Stimulated activated CD4-positive, alpha-beta T cell treated with anti-CD3 and anti-CD28 coated beads, Interleukin-1b, Interleukin-23, amount 100 ng/mL, for 4 hours (primary cell): ENCODE results near the gene CNTLN.

ENCODE experiments used
- DNase-seq, 2 donors: peaks; one replicate each; pipeline ENCODE4 v3.0.0-alpha.2; 2020; ENCODE audit warnings: low read depth in 2 of 2

The CNTLN gene, protein sequence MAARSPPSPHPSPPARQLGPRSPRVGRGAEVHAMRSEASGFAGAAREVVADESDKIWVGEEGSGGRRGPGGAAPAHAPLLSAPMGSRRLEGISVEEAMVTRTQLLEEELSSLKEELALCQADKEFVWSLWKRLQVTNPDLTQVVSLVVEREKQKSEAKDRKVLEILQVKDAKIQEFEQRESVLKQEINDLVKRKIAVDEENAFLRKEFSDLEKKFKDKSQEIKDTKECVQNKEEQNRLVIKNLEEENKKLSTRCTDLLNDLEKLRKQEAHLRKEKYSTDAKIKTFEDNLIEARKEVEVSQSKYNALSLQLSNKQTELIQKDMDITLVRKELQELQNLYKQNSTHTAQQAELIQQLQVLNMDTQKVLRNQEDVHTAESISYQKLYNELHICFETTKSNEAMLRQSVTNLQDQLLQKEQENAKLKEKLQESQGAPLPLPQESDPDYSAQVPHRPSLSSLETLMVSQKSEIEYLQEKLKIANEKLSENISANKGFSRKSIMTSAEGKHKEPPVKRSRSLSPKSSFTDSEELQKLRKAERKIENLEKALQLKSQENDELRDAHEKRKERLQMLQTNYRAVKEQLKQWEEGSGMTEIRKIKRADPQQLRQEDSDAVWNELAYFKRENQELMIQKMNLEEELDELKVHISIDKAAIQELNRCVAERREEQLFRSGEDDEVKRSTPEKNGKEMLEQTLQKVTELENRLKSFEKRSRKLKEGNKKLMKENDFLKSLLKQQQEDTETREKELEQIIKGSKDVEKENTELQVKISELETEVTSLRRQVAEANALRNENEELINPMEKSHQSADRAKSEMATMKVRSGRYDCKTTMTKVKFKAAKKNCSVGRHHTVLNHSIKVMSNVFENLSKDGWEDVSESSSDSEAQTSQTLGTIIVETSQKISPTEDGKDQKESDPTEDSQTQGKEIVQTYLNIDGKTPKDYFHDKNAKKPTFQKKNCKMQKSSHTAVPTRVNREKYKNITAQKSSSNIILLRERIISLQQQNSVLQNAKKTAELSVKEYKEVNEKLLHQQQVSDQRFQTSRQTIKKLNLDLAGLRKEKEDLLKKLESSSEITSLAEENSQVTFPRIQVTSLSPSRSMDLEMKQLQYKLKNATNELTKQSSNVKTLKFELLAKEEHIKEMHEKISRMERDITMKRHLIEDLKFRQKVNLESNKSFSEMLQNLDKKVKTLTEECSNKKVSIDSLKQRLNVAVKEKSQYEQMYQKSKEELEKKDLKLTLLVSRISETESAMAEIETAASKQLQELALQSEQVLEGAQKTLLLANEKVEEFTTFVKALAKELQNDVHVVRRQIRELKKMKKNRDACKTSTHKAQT (N-terminal part only)

DNA sequence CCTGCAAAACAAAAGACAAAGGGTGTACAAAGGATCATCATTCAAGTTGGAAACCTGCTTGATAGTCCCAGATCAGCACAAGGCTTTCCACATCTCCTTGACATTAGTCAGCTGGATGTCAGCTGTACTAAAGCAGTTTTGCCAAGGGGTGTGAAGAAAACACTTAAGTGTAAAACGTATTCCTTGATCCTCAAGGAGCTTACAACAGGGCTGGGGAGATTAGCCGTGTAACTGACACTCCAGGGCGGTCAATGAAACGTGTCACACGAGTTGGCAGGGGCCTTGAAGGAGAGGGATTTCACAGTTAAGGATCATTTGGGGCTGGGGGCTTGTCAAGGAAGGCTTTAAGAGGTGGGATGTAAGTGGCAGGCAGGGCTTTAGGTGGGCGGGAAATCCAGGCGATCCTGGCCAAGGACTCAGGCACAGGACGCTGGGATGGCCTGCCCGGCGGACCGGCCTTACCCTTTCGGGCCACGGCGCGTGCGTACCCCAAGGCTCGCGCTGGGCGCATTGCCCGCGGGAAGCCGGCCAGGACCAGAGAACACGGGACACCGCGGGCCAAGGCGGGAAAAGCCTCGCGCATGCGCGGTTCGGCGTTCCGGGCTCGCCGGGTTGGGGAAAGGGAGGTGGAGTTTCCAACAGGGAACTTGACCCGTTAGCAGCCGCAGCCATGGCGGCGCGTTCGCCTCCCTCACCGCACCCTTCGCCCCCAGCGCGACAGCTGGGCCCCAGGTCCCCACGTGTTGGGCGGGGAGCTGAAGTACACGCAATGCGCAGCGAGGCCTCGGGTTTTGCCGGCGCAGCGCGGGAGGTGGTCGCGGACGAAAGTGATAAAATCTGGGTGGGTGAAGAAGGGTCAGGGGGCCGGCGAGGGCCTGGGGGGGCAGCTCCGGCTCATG lies at the start of gene CNTLN:
TSS of gene CNTLN (plus strand) at position 645 of the 899 bp plus-strand sequence. CDS start at position 671, 26 bp downstream.
- DNase-seq: peak in 1 of 2 donors; percentile 64

DNA sequence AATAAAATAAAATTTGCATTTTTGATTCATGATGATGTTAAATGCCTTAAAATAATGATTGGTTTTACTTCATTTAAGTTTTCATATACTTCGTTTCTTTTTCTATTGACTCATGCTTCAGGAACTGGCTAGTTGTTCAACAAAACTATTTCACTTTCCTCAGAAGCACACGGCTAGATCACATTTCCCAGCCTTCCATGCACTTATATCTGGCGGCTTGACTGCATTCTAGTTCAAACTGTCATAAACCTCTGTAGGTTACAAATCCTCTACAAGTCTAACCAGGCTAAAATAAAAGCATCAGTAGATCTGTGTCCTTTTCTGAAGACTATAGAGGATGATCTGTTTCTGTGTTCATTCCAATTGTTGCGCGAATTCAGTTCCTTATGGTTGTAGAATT lies 46.3 kb upstream of the CNTLN start:
- no peak for DNase-seq

DNA sequence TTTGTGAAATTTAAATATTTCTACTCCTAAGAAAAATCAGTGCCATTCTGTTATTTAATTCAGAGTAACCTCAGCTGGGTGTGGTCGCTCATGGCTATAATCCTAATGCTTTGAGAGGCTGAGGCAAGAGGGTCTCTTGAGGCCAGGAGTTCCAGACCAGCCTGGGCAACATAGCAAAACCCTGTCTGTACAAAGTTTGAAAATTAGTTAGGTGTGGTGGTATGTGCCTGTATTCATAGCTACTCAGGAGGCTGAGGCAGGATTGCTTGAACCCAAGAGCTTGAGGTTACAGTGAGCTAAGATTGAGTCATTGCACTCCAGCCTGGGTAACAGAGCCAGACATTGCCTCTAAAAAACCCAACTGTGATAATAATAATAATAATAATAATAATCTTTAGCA lies 44.8 kb upstream of the CNTLN start:
- no peak for DNase-seq

DNA sequence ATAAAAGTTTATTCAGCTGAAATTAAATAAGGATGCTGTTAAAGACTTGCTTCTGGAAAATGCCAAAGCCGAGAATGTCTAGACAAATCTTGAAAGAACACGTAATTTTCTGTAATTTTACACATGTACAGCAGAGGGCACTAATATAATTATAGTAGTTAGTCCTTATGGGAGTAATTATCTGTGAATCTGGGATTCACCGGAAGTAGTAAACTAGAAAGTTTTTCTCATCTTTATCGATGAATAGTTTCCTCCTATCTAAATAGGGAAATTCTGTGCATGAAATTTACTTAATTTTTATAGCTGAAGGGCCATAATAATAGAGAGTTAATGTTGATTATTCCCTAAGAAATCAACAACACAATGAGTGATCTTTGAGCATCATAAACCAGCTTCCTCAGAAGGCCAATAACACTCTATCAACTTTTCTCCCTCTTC lies 18.4 kb upstream of the CNTLN start:
- no peak for DNase-seq

DNA sequence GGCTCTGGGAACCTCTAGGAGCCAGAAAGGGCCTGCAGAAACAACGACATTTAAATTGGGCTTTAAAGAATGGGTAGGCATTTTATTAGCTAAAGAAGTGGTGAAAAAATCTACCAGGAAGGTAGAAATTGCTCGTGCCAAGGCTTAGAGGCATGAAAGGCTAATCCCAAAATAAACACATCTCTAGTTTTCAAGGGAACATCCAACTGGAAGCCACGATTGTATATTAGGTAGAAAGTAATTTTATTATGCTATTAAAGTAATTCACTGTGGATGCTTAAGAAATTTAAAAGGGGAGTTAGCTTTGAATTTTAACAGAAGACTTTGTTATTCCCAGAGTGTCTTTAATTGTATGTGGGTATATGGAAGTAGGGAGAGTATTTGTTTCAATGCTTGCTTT lies 17.5 kb upstream of the CNTLN start:
- DNase-seq: no peak

DNA sequence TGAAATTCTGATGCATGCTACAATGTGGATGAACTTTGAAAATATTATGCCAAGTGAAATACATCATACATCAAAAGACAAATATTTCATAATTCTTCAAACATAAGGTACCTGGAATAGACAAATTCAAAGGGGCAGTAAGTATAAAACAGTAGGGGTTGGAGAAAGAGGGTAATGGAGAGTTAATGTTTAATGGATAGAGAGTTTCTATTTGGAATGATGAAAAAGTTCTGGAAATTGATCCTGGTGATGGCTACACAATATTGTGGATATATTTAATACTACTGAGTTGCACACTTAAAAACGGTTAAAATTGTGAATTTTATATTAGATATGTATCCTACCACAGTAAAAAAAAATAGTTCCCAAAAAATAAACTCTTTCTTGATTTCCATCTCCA lies 14.6 kb upstream of the CNTLN start:
- DNase-seq: no peak

DNA sequence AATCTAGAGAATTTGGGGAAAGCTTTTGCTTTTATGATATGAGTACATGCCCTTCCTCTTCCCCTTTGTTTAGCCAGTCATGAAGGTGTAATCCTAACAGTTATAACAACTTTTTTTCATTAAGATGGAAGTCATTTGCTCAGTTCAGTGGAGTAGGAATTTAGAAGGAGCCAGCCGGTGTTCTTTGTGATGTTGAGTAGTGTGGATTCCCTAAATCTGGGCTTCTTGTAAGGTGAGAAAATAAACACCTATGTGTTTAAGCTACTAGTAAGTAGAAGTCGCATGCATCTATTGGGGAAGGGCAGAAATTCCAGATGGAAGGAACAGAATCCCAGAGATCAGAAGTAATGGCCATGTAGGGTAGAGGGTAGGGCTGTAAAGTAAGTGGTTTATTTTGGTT lies 13.6 kb upstream of the CNTLN start:
- no peak for DNase-seq

DNA sequence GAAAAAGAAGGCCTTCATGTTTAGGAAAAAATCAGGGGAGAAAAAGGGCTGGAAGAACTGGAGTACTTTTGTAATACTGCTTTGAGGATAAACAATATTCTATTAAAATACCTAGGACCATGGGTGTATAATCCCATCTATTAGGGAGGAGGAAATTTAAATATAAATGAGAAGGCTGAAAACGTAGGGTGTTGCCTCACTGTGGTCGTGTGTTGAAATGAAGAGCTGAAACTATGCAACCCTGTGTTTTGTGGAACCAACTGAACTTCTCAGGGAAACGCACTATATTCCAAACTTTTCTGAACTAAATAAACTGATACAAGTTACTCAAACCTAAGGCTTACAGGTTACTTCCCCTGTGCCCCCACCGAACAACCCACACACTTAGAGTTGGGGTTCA lies 4.5 kb upstream of the CNTLN start:
- DNase-seq: no peak

DNA sequence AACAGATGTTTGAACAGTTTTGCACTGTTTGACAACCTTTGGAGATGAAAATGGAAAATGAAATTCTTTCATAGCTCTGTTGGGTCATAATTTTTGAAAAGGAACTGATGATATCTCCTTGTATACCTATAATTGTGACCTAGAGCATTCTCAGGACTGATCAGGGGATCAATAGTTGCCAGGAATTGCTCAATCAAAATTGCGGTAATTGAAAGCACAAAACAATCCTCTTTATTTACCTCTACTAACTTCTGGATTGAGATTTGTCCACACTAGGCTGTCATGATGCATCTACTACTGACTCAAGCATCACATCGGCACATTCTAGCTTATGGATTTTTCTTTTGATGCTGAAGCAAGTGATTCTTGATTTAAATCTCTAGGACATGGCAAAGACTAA lies 4.1 kb upstream of the CNTLN start:
- DNase-seq: no peak

DNA sequence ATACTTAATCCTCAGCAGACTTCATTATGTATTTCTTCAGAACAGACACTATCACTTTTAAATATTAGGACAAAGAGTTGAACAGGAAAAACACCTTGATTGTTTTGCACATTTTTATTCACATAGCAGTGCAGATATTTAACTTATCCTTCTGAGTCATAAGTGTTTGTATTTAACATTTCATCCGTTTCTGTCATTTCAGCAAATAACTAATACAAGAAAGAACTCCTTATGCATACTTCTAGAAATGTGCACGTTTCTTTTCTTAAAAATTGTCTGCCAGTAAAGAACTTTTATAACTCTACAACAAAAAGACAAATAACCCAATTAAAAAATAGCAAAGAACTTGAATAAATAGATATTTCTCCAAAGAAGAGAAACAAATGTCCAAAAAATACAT lies 3.3 kb upstream of the CNTLN start:
- no peak for DNase-seq

DNA sequence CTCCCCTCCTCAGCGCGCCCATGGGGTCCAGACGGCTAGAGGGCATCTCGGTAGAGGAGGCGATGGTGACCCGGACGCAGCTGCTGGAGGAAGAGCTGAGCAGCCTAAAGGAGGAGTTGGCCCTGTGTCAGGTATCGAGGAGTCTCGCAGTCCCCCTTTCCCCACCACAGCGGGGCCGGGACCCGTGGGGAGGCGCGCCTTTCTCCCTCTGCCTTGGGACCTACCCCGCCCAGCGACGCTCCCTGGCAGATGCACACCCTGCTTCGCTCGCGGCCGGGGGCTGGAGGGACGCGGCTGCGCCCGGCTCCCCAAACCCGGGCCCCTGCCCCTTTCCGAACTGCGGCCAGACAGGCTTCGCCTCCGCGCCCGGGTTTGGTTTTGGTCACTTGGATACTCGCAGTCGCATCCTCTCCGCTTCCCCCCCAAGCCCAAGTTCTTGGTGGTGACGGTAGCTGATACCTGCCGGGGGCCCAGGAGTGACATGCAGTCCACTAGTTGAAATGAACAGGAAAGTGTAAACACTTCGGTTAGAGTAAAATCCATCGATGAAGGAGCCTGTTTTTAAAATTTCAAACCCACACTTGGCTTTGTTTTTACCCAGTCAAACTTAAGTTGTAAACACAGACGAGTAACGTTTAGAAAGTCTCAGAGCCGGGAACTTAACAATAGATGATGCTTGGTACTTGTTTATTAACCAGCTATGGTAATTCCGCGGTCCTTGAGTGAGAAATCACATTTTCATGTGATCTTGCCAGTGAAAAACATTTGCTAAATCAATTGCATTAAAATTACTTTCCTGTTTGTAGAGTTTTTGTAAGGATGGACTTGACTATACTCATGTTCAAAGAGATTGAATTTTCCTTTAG lies 688 bp downstream of the CNTLN start:
- peak in 1 of 2 donors; percentile 5 for DNase-seq

DNA sequence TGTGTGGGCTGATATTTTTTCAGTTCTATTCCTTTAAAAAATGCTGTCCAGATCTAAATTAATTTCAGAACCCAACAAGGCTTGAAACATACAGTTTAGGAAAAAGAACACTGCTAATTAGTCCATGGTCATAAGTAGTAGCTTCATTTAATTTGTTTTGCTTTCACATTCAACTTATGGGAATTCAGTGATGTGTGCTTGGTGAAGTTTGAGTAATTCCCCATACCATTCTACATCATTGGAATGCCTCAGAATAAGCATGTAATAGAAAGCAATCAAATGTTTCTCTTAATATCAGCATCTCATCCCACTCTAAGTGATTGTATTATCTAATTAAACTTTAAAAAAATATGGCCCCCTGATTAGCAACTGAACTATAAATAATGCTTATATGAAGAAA lies 2.7 kb downstream of the CNTLN start:
- no peak for DNase-seq

DNA sequence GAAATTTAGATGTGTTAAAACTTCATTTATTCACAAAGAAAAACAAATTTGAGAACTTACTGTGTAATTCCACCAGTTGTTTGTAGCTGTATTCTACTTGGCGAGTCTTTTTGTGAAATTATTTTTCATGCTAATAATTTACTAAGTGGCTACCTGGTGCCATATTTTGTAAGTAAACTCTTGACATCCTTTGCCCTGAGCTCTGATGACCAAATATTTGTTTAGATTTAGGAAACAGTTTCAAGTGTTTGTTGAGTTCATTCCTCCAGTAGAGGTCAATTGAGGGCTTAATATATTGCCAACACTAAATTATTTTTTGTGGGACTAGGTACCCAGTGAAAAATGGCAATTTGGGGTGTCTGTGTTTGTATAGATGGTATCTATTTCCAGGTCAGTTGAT lies 3.7 kb downstream of the CNTLN start:
- no peak for DNase-seq

DNA sequence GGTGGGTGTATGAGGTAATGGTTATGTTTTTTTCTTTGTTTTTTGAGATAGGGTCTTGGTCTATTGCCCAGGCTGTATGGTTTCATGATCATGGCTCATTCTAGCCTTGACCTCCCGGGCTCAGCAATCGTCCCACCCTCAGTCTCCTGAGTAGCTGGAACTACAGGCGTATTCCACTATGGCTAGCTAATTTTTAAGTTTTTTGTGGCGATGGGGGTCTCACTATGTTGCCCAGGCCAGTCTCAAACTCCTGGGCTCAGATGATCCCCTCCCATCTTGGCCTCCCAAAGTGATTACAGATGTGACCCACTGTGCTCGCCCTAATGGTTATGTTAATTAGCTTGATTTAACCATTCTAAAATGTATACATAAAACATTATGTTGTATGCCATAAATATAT lies 5.6 kb downstream of the CNTLN start:
- DNase-seq: no peak

DNA sequence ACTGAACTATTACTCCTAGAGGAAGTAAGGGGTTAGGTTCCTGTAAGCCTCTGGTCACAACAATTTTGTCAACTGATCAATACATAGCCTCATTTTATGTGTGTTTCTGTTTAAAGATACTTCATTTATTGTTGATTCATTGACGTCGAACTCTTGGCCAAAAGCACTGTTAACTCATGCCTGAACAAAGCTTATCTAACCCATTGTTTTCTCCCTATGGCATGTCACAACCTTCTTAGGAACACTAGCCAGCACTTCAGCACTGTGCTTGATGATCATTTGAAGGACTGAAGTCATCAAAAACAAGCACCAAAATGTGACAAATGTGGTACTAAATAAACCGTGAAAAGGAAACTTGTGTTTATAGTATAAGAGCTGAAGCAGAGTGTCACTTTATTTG lies 13.5 kb downstream of the CNTLN start:
- DNase-seq: no peak

DNA sequence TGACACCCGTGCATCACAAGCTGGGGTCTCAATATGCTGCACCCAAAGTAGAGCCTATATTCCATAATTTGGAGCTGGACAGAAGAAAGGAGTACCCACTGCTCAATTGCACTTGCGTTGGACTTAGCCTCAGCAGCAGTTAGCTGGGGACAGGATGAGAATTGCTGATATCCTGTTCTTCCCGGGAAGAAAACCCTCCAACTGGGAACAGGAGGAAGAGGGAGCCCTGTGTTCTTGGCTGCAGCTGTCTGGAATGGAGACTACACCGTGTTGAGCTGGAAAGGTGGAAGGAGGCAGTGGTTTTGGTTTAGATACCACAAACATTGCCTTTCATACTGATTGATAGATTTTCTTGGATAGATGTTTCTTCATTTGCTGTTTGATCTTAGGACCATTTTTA lies 24.6 kb downstream of the CNTLN start:
- no peak for DNase-seq

DNA sequence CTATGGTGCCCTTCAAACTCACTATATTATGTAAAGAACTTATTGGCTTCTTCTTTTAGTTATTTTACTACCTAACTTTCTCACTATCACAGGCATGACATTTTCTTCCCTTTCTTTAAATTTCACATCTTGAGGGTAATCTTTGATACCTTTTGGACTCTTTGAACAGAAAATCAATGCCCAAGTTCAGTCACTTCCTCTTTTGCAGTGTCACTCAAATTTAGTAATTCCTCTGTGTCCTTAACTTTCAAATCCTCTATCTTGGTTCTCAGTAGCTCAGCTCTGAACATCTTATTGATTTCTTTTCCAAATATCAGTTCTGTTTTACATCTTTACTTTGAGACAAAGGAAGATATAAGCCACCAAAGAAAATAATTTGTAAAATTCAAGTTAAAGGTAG lies 25.5 kb downstream of the CNTLN start:
- DNase-seq: no peak

DNA sequence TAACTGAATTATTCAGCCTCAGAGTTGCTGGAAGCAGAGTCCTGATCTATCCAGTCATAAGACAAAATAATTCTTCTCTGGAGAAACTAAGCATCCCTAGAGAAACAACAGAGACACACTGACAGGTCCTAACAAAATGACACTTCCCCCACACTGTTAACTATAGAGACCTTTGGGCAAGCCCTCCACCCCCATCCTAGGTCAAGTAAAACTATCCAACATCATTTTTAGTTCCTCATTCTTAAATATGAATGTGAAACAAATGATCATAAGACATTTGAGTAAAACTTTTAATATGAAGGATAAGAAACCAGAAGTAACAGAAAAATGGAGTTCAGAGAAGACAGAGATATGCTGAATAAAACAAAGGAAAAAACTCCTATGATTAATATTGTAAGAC lies 30.9 kb downstream of the CNTLN start:
- no peak for DNase-seq

DNA sequence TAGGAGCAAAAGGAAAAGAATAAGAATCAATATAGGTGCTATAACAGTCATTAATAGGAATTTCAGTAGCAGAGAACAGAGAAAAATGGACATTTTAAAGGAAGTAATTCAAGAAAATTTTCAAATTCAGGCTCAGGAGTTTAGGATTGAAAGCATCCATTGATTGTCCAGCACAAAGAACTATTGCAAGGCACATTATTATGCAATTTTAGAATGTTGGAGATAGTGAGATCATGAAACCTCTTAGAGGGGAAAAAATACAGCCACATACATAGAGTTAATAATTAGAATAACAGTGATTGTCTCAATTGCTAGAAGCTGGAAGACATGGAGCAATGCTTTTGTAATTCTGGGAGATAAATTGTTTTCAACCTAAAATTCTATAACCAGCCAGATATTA lies 31.5 kb downstream of the CNTLN start:
- no peak for DNase-seq
